Ishikawa (cell line): ENCODE measurements around the gene LMBRD2.

Experiments used
- CEBPB ChIP-seq: IDR thresholded peaks from 2 replicates; pipeline ENCODE4 v1.6.1; 2012
- CREB1 ChIP-seq: IDR thresholded peaks from 2 replicates; pipeline ENCODE4 v1.6.1; 2012; ENCODE audit warnings: low read depth
- EGR1 ChIP-seq: IDR thresholded peaks from 2 replicates; pipeline ENCODE4 v1.6.1; 2012
- EP300 ChIP-seq: IDR thresholded peaks from 2 replicates; pipeline ENCODE4 v1.6.1; 2012; ENCODE audit warnings: borderline replicate concordance
- RAD21 ChIP-seq: IDR thresholded peaks from 2 replicates; pipeline ENCODE4 v1.6.1; 2012; ENCODE audit warnings: low read depth
- REST ChIP-seq: IDR thresholded peaks from 2 replicates; pipeline ENCODE4 v1.6.1; 2012; ENCODE audit warnings: low read depth, mild to moderate bottlenecking
- TAF1 ChIP-seq: IDR thresholded peaks from 2 replicates; pipeline ENCODE4 v1.6.1; 2012; ENCODE audit warnings: low read depth, mild to moderate bottlenecking
- TCF12 ChIP-seq: IDR thresholded peaks from 2 replicates; pipeline ENCODE4 v1.6.1; 2012; ENCODE audit warnings: low read depth
- TEAD4 ChIP-seq: IDR thresholded peaks from 2 replicates; pipeline ENCODE4 v1.6.1; 2012
- YY1 ChIP-seq: IDR thresholded peaks from 2 replicates; pipeline ENCODE4 v1.6.1; 2012; ENCODE audit warnings: low read depth
- ZBTB7A ChIP-seq: IDR thresholded peaks from 2 replicates; pipeline ENCODE4 v1.6.1; 2012; ENCODE audit warnings: low read depth
- TF ChIP-seq, protein P1 (sequence below): IDR thresholded peaks from 2 replicates; pipeline ENCODE4 v1.6.1; 2012
- TF ChIP-seq, protein P2 (sequence below): IDR thresholded peaks from 2 replicates; pipeline ENCODE4 v1.6.1; 2012

LMBRD2 gene

GRCh38 chr5:36073595-36074216, 78.0 kb downstream of the LMBRD2 start:
- TF ChIP-seq RAD21 (peak; percentile 47), TCF12 (no peak)

GRCh38 chr5:36070687-36071571, 80.8 kb downstream of the LMBRD2 start:
- TF ChIP-seq ZBTB7A: no peak
- TF ChIP-seq TCF12: no peak
- TF ChIP-seq, protein P1, sequence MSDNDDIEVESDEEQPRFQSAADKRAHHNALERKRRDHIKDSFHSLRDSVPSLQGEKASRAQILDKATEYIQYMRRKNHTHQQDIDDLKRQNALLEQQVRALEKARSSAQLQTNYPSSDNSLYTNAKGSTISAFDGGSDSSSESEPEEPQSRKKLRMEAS: no peak
- TF ChIP-seq RAD21: no peak
- no peak for TF ChIP-seq REST
- no peak for TF ChIP-seq CREB1

GRCh38 chr5:36068751-36069281, 82.9 kb downstream of the LMBRD2 start:
- TF ChIP-seq CEBPB (no peak), EP300 (no peak), CREB1 (no peak), EGR1 (no peak), TEAD4 (no peak), RAD21 (no peak), YY1 (no peak)

DNA sequence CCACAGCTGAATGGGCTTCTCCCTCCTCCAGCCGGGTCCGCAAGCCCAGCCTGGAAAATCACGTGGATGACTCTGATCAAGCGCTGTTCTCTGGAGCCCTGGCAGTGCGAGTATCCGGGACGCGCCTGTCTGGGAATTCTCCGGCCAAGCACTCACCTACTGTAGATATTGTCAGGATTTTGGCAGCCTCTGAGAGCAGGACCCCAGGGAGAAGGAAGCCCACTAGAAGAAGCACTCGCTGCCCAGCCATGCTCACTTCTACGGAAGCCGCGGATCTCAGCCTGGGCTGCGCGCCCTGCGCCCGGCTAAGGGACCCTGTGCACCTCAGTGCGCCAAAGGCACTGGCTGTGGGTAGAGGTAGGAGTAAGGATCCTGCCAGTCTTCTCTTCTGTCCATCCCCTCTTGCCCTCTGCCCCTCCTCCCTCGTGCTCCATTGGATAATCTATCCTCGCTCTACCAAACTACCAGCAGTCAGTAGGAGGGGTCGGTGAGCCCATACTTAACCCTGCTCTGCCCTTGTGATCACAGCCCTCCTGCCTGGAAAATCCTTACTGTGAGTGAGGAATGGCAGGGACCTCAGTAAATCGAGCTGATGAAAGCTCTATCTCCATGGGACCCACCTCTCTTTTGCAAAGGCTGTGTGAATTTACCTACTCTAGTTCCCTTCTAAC, 85.0 kb downstream of the LMBRD2 start, which contains the start of gene UGT3A2:
UGT3A2 (minus strand) TSS at position 343 of the 671 bp plus-strand sequence; CDS start at position 250, 93 bp downstream.
- no peak for TF ChIP-seq REST
- TF ChIP-seq, protein P2, sequence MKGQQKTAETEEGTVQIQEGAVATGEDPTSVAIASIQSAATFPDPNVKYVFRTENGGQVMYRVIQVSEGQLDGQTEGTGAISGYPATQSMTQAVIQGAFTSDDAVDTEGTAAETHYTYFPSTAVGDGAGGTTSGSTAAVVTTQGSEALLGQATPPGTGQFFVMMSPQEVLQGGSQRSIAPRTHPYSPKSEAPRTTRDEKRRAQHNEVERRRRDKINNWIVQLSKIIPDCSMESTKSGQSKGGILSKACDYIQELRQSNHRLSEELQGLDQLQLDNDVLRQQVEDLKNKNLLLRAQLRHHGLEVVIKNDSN: 0 out of 2 replicates have a peak, but pooled peaks have one; percentile 21

DNA sequence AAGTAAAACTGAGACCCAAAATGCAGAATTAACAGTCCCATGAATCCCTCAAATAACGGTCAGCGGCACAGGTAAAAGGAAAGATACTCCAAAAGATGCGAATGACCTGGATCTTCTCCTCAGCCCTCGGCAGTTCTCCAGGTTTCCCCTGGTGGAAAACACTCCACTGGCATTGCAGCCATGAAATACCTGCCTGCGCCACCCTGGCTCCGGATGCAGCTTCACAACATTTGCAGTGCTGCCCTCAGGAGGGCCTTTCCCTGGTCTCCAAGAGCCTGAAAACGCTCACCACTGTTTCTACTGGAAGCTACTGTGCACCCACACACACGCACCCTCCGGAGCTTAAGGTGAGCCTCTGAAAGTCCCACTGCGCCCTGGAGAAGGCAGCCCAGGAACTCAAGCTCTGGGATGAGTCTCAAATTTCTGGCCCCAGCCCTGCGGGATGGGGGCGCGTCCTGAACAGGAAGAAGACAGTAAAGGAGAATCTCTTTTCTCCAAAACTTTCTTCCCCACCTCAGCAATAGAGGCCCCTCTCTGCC, 85.6 kb downstream of the LMBRD2 start:
- TF ChIP-seq ZBTB7A: no peak
- TF ChIP-seq, protein P2: no peak
- no peak for TF ChIP-seq TAF1
- no peak for TF ChIP-seq EGR1
- TF ChIP-seq CREB1: no peak
- no peak for TF ChIP-seq EP300
- no peak for TF ChIP-seq RAD21

DNA sequence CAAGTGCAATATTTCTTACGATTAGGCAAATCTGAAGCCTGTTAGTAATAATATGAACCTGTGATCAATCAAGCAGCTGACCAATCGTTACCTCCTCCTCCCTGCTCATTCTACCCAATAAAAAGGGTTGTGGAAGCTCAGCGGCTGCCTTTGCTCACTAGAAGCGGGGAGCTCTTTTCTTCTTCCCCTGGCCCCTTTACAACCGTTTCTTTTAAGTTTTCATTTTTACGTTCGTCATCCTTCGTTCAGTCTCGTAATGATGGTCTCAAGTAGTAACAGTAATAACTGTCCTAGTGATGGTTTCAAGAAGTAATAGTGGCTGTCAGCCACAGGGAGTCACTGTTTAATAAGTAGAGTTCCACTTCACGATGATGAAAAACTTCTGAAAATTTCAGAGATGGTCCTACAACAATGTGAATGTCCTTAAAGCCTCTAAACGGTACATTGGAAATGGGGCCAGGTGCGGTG, 91.2 kb downstream of the LMBRD2 start:
- TF ChIP-seq EGR1: no peak
- peak; percentile 40; the same call in 1 of the 2 replicates for TF ChIP-seq RAD21
- no peak for TF ChIP-seq TEAD4
- TF ChIP-seq CEBPB: no peak
- TF ChIP-seq, protein P2: no peak
